Transverse colon (tissue), 4 donors: ENCODE results near the gene PERM1. TPM values are rescaled to one million over a fixed set of nuclear protein-coding genes. Genes with fewer than 3 reads are reported as not detected.

ENCODE experiments used
- DNase-seq: peaks from one replicate; pipeline ENCODE4 v3.0.0-alpha.2; 2019
- H3K27ac ChIP-seq, 4 donors: fragments of 200-600 bp; sonication (generic); 2 replicates each; pipeline ENCODE4 v1.5.1; 2016 to 2018; ENCODE audit warnings: inconsistent platforms in 4 of 4
- H3K27me3 ChIP-seq: fragments of 200-600 bp; sonication (generic); 2 replicates; pipeline ENCODE4 v1.5.1; 2017; ENCODE audit warnings: inconsistent platforms
- H3K36me3 ChIP-seq, 4 donors: fragments of 200-600 bp; sonication (generic); 2 replicates each; pipeline ENCODE4 v1.5.1; 2017 to 2019; ENCODE audit warnings: inconsistent platforms in 4 of 4
- H3K4me1 ChIP-seq, 4 donors: fragments of 200-600 bp; sonication (generic); 2 replicates each; pipeline ENCODE4 v1.5.1; 2017 to 2020; ENCODE audit warnings: inconsistent platforms in 4 of 4
- H3K4me3 ChIP-seq, 4 donors: fragments of 200-600 bp; sonication (generic); 1 replicate in 1 of 4; 2 replicates in 3 of 4; pipeline versions ENCODE4 v1.5.1 to v1.6.1; 2017 to 2019; ENCODE audit warnings: inconsistent platforms in 4 of 4
- H3K9me3 ChIP-seq, 2 donors: fragments of 200-600 bp; sonication (generic); 2 replicates each; pipeline ENCODE4 v1.5.1; 2017 to 2019; ENCODE audit warnings: inconsistent platforms in 2 of 2
- CTCF ChIP-seq, 5 experiments: fragments of 200-600 bp in 3 of 5; fragments of 450-650 bp in 2 of 5; sonication (generic) in 3 of 5; IDR thresholded peaks; 1 replicate in 2 of 5; 2 replicates in 3 of 5; pipeline ENCODE4 v1.5.1; 2016 to 2017; ENCODE audit warnings: antibody characterized with exemption in 5 of 5, inconsistent platforms in 3 of 5, mild to moderate bottlenecking in 2 of 5, moderate library complexity in 1 of 5
- EP300 ChIP-seq: sonication (generic); formaldehyde crosslinking; IDR thresholded peaks from one replicate; pipeline ENCODE4 v1.6.1; 2017; ENCODE audit warnings: antibody characterized with exemption, low read depth
- POLR2A ChIP-seq: fragments of 450-650 bp; IDR thresholded peaks from one replicate; pipeline ENCODE4 v1.6.1; 2016; ENCODE audit warnings: antibody characterized with exemption, mild to moderate bottlenecking, moderate library complexity
- POLR2AphosphoS5 ChIP-seq, 3 donors: sonication (generic); formaldehyde crosslinking; IDR thresholded peaks; one replicate each; pipeline ENCODE4 v1.6.1; 2016; ENCODE audit warnings: antibody characterized with exemption in 3 of 3
- WGBS, 2 donors: methylation state at CpG; one replicate each; pipeline ENCODE4 v1.1.5; 2018; ENCODE audit warnings: low coverage in 1 of 2; 5-methylcytosine and 5-hydroxymethylcytosine counted together
- in situ Hi-C, 4 donors: fragments of 200-750 bp; cut with MboI; loops; one replicate each; pipeline versions ENCODE4 v1.15.0 to v1.15.1; 2017; ENCODE audit warnings: low sequenced_read_pairs in 3 of 4, low pct_ligation_motif_present in 1 of 4, low pct_unique_long_range_greater_than_20kb in 1 of 4
- intact Hi-C: fragments of 100-400 bp; cut with DNase I; formaldehyde crosslinking; loops from one replicate; pipeline ENCODE4 v1.15.1; 2023; ENCODE audit warnings: low total_unique reads
- total RNA-seq, 4 donors: library from RNA; depleted of rRNA; stranded (reverse); fragments of >200 nt; gene quantifications; one replicate each; pipeline ENCODE4 v1.1.0, GENCODE V29; 2016

PERM1 gene
- total RNA-seq, 4 donors from 2014 or later: 0.14 TPM; not detected in 3

GRCh38 chr1:936348-937264, 45.3 kb downstream of the PERM1 start:
- WGBS, 2 donors: 62% methylated on average over 28 of the region's 45 CpGs; no CpG with 5 or more reads in 1 of the 2 donors
- H3K4me3 ChIP-seq: no peak overlapping the region
- peaks cover 19 to 38% (median 30%) of the 10 kb centered on the region in 4 donors for H3K4me1 ChIP-seq
- DNase-seq: no peak
- no peak overlapping the region for H3K27ac ChIP-seq
- H3K36me3 ChIP-seq: no peaks in the 10 kb centered on the region
- H3K9me3 ChIP-seq: no peaks in the 10 kb centered on the region
- in situ Hi-C loops: no loop called here
- intact Hi-C loops: loop anchor here (2.0 kb wide), 1 partner anchor 32 kb away; no protein-coding TSS in a partner anchor
- peaks cover 91% of the 10 kb centered on the region for H3K27me3 ChIP-seq
- TF ChIP-seq POLR2AphosphoS5 (IDR thresholded peaks at IDR 0.05) (no peak), EP300 (no peak), CTCF (IDR thresholded peaks at IDR 0.05) (no peak), POLR2A (no peak)

DNA sequence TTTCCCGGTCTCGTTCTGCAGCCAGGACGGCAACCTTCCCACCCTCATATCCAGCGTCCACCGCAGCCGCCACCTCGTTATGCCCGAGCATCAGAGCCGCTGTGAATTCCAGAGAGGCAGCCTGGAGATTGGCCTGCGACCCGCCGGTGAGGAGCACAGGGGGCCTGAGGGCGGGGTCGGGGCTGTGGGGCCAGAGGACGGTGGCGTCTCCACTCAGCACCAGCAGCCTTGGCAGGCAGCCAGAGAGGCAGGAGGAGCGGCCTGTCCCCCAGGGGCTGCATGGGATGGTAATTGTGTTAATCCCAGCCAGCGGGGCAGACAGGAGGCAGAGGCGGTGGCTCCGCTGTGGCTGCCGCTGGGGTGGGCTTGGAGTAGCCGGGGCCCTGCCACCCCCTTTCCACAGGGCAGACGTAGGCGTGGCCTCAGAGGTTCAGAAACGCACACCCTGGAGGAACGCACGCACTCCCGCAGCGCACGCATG, 46.1 kb downstream of the PERM1 start:
- Histone ChIP-seq H3K27ac (no peak overlapping the region), H3K4me1 (peaks cover 13 to 30% (median 22%) of the 10 kb centered on the region in 4 donors), H3K36me3 (no peaks in the 10 kb centered on the region), H3K9me3 (no peaks in the 10 kb centered on the region), H3K27me3 (peaks cover 91% of the 10 kb centered on the region), H3K4me3 (no peak overlapping the region)
- in situ Hi-C loops (no loop called here), intact Hi-C loops (loop anchor here (2.0 kb wide), 1 partner anchor 31 kb away; no protein-coding TSS in a partner anchor)
- no peak for DNase-seq
- WGBS, 2 donors: 22% methylated on average over 28 of the region's 30 CpGs; no CpG with 5 or more reads in 1 of the 2 donors
- TF ChIP-seq CTCF (IDR thresholded peaks at IDR 0.05) (no peak), EP300 (no peak), POLR2AphosphoS5 (IDR thresholded peaks at IDR 0.05) (no peak), POLR2A (no peak)

- no peak for DNase-seq
- intact Hi-C loops (no loop called here), in situ Hi-C loops (no loop called here)
- WGBS, 2 donors: 22% methylated on average over 36 of the region's 37 CpGs; no CpG with 5 or more reads in 1 of the 2 donors
- Histone ChIP-seq H3K9me3 (no peaks in the 10 kb centered on the region), H3K4me1 (peaks cover 8 to 24% (median 16%) of the 10 kb centered on the region in 4 donors), H3K4me3 (no peak overlapping the region), H3K36me3 (no peaks in the 10 kb centered on the region), H3K27me3 (peaks cover 91% of the 10 kb centered on the region), H3K27ac (no peak overlapping the region)
- TF ChIP-seq CTCF (IDR thresholded peaks at IDR 0.05) (no peak), POLR2AphosphoS5 (IDR thresholded peaks at IDR 0.05) (no peak), POLR2A (no peak), EP300 (no peak)
Observed at GRCh38 chr1:934991-935750, 46.7 kb downstream of the PERM1 start.

DNA sequence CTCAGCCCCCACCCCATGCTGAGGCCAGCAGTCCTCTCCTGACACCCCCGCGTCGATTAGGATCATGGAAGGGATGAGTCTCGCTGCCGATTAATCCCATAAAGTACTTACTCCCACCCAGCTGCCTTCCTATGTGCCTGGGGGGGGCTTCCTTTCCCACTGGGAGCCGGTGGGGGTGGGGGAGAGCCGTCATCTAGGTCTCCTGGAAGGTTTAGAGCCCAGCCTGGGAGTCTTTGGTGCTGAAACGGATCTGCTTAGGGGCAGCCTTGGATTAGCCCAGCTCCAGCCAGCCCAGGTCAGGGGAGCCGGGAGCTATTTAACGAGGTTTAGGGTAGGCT, 48.3 kb downstream of the PERM1 start:
- H3K27me3 ChIP-seq: peaks cover 91% of the 10 kb centered on the region
- in situ Hi-C loops (no loop called here), intact Hi-C loops (no loop called here)
- 50% methylated on average over 10 of the region's 10 CpGs; no CpG with 5 or more reads in 1 of the 2 donors for whole genome bisulfite sequencing, 2 donors
- H3K4me3 ChIP-seq: no peak overlapping the region
- H3K36me3 ChIP-seq: no peaks in the 10 kb centered on the region
- TF ChIP-seq CTCF (IDR thresholded peaks at IDR 0.05) (no peak), POLR2A (no peak), POLR2AphosphoS5 (IDR thresholded peaks at IDR 0.05) (no peak), EP300 (no peak)
- DNase-seq: no peak
- no peaks in the 10 kb centered on the region for H3K9me3 ChIP-seq
- peaks cover 3 to 17% (median 12%) of the 10 kb centered on the region in 4 donors for H3K4me1 ChIP-seq
- H3K27ac ChIP-seq: no peak overlapping the region
